Pancreas (tissue), 10 donors: ENCODE results near the gene CACNA1C. TPM values are rescaled to one million over a fixed set of nuclear protein-coding genes. Genes with fewer than 3 reads are reported as not detected.

Experiments
- ATAC-seq, 4 donors: fragments of 200-7000 bp; cut with Tn5 transposase; one replicate each; pipeline versions ENCODE4 v1.8.0 to v1.9.1; 2020; ENCODE audit warnings: mild to moderate bottlenecking in 4 of 4, moderate library complexity in 4 of 4
- DNase-seq, 6 donors: peaks; one replicate each; pipeline ENCODE4 v3.0.0-alpha.2; 2020
- FAIRE-seq: peaks from 2 replicates; lab custom pipeline; 2012; peaks lifted over from hg19 to GRCh38; lab: Jason Lieb, UNC
- H3K27ac ChIP-seq, 4 donors: fragments of 200-600 bp; sonication (generic); 1 replicate in 3 of 4; 2 replicates in 1 of 4; pipeline versions ENCODE4 v1.5.0 to v1.8.0; 2020
- H3K27me3 ChIP-seq, 4 donors: fragments of 200-600 bp; one replicate each; pipeline ENCODE4 v1.8.0; 2021
- H3K36me3 ChIP-seq, 3 donors: fragments of 200-600 bp; sonication (generic) in 1 of 3; one replicate each; pipeline versions ENCODE4 v1.5.0 to v1.8.0; 2020 to 2021
- H3K4me1 ChIP-seq, 3 donors: fragments of 200-600 bp; one replicate each; pipeline ENCODE4 v1.8.0; 2021
- H3K4me3 ChIP-seq, 4 donors: fragments of 200-600 bp; sonication (generic) in 2 of 4; one replicate each; pipeline versions ENCODE4 v1.5.0 to v1.8.0; 2020 to 2021
- H3K9me3 ChIP-seq, 4 donors: fragments of 200-600 bp; one replicate each; pipeline ENCODE4 v1.8.0; 2021
- CTCF ChIP-seq, 4 donors: fragments of 200-600 bp; sonication (generic) in 3 of 4; IDR thresholded peaks; one replicate each; pipeline versions ENCODE4 v1.5.0 to v1.8.0; 2021; ENCODE audit warnings: antibody characterized with exemption in 4 of 4
- WGBS, 2 donors: extraction: QIAGEN DNeasy Blood & Tissue Kit; methylation state at CpG; one replicate each; pipeline ENCODE4 v1.1.7; 2013; 5-methylcytosine and 5-hydroxymethylcytosine counted together
- intact Hi-C, 3 donors: fragments of 100-400 bp; cut with DNase I; formaldehyde crosslinking; loops; one replicate each; pipeline versions ENCODE4 v1.11.1 to v1.14.2; 2022
- polyA plus RNA-seq, 2 donors: library from polyadenylated mRNA; stranded (reverse); fragments of 200-250 nt; gene quantifications; one replicate each; pipeline ENCODE4 v1.2.3, GENCODE V29; 2013
- total RNA-seq, 6 donors: library from RNA; stranded (reverse); fragmentation: NEBNext Ultra II Directional in 4 of 6; extraction: Animal tissue kit (Norgen Biotek cat#: 25700) in 4 of 6; gene quantifications; one replicate each; pipeline versions ENCODE4 v1.2.1 to v1.2.4, GENCODE V29; 2021 to 2023
- donor health status: healthy with polysubstance abuse.
- donor health status: DM: no; HTN: no; CAD: no; lungs with moderate emphysema.
- donor health status: DM: no; HTN: no; CAD: no.
- donor health status: control.
- donor health status: control.
- donor health status: Bipolar disorder and iron deficiency.
- donor health status: DM: yes; HTN: yes; CAD: no.
- donor health status: DM: no; HTN: no; CAD: no.
- donor health status: DM: no; HTN: no; CAD: no.
- donor health status: DM: yes; HTN: yes; CAD: no.

Gene CACNA1C
- total and polyA plus RNA-seq, 8 donors = 1.2 to 3.8 (median 2.3) TPM

GRCh38 chr12:2300168-2300567 is 247.4 kb downstream of the CACNA1C start:
- WGBS, 2 donors = 87 to 90% methylated on average over 6 of the region's 6 CpGs
- Histone ChIP-seq H3K27ac (no peak overlapping the region), H3K4me1 (no peaks in the 10 kb centered on the region), H3K36me3 (no peaks in the 10 kb centered on the region), H3K9me3 (no peaks in the 10 kb centered on the region), H3K27me3 (no peaks in the 10 kb centered on the region), H3K4me3 (no peak overlapping the region)
- intact Hi-C loops = no loop called here
- FAIRE-seq (no peak), ATAC-seq (no peak), DNase-seq (no peak)
- no peak for TF ChIP-seq CTCF (IDR thresholded peaks at IDR 0.05)

- no peak for TF ChIP-seq CTCF (IDR thresholded peaks at IDR 0.05)
- no peaks in the 10 kb centered on the region for H3K4me1 ChIP-seq
- ATAC-seq (no peak), DNase-seq (no peak), FAIRE-seq (no peak)
- no peak overlapping the region for H3K27ac ChIP-seq
- H3K4me3 ChIP-seq = no peak overlapping the region
- no peaks in the 10 kb centered on the region for H3K36me3 ChIP-seq
- WGBS, 2 donors = 81 to 88% methylated on average over 11 of the region's 11 CpGs
- intact Hi-C loops = no loop called here
- no peaks in the 10 kb centered on the region for H3K27me3 ChIP-seq
- no peaks in the 10 kb centered on the region for H3K9me3 ChIP-seq
Measured at GRCh38 chr12:2300886-2301285, 248.1 kb downstream of the CACNA1C start.

GRCh38 chr12:2301531-2302461 is 249.0 kb downstream of the CACNA1C start:
- no peak for ATAC-seq
- intact Hi-C loops = no loop called here
- no peak overlapping the region for H3K4me3 ChIP-seq
- no peak for DNase-seq
- no peaks in the 10 kb centered on the region for H3K36me3 ChIP-seq
- H3K4me1 ChIP-seq = no peaks in the 10 kb centered on the region
- FAIRE-seq = no peak
- H3K9me3 ChIP-seq = no peaks in the 10 kb centered on the region
- TF ChIP-seq CTCF (IDR thresholded peaks at IDR 0.05) = no peak
- H3K27me3 ChIP-seq = no peaks in the 10 kb centered on the region
- 51 to 62% methylated on average over 14 of the region's 14 CpGs for WGBS, 2 donors
- H3K27ac ChIP-seq = no peak overlapping the region

GRCh38 chr12:2302711-2303580 is 250.2 kb downstream of the CACNA1C start:
- TF ChIP-seq CTCF (IDR thresholded peaks at IDR 0.05) = no peak
- Histone ChIP-seq H3K4me3 (no peak overlapping the region), H3K36me3 (no peaks in the 10 kb centered on the region), H3K27me3 (no peaks in the 10 kb centered on the region), H3K27ac (no peak overlapping the region), H3K4me1 (no peaks in the 10 kb centered on the region), H3K9me3 (no peaks in the 10 kb centered on the region)
- FAIRE-seq = no peak
- 69 to 78% methylated on average over 21 of the region's 21 CpGs for WGBS, 2 donors
- no peak for DNase-seq
- ATAC-seq = no peak
- intact Hi-C loops = no loop called here
